Liver (tissue), 3 donors: Measurements from ENCODE around the gene PDE3B.

Experiments
- ATF3 ChIP-seq: IDR thresholded peaks from 2 replicates; pipeline ENCODE4 v1.6.1; 2016; ENCODE audit warnings: antibody characterized with exemption
- CTCF ChIP-seq: fragments of 150-350 bp; IDR thresholded peaks from 2 replicates; pipeline ENCODE4 v1.5.1; 2017; ENCODE audit warnings: improper control_type of control experiment, low read depth, low read length; ENCODE audit not compliant: missing input control
- GABPA ChIP-seq, 2 donors: IDR thresholded peaks in 1 of 2; conservative IDR thresholded peaks in 1 of 2; 2 replicates each; pipeline ENCODE4 v1.6.1; 2016; ENCODE audit warnings: antibody characterized with exemption in 2 of 2, mild to moderate bottlenecking in 1 of 2, moderate library complexity in 1 of 2
- HNF4G ChIP-seq: IDR thresholded peaks from 2 replicates; pipeline ENCODE4 v1.6.1; 2016; ENCODE audit warnings: antibody characterized with exemption
- MAX ChIP-seq: IDR thresholded peaks from 2 replicates; pipeline ENCODE4 v1.6.1; 2016; ENCODE audit warnings: antibody characterized with exemption
- RAD21 ChIP-seq, 2 donors: IDR thresholded peaks; 2 replicates each; pipeline ENCODE4 v1.6.1; 2016; ENCODE audit warnings: antibody characterized with exemption in 2 of 2, mild to moderate bottlenecking in 2 of 2
- REST ChIP-seq: IDR thresholded peaks from 2 replicates; pipeline ENCODE4 v1.6.1; 2016; ENCODE audit warnings: antibody characterized with exemption, mild to moderate bottlenecking
- RXRA ChIP-seq, 2 donors: IDR thresholded peaks; 2 replicates each; pipeline ENCODE4 v1.6.1; 2017 to 2018; ENCODE audit warnings: antibody characterized with exemption in 2 of 2, mild to moderate bottlenecking in 1 of 2
- SP1 ChIP-seq: IDR thresholded peaks from 2 replicates; pipeline ENCODE4 v1.6.1; 2018; ENCODE audit warnings: antibody characterized with exemption, mild to moderate bottlenecking
- TAF1 ChIP-seq: conservative IDR thresholded peaks from 2 replicates; pipeline ENCODE4 v1.6.1; 2016; ENCODE audit warnings: antibody characterized with exemption, mild to moderate bottlenecking
- ZBTB33 ChIP-seq: IDR thresholded peaks from 2 replicates; pipeline ENCODE4 v1.6.1; 2016; ENCODE audit warnings: antibody characterized with exemption
- donor health status: healthy.
- donor health status: healthy.

GRCh38 chr11:14672635-14673034 lies 29.0 kb downstream of the PDE3B start:
- TF ChIP-seq CTCF (no peak), MAX (no peak), REST (no peak), TAF1 (no peak), RAD21 (IDR thresholded peaks at IDR 0.05) (no peak), ATF3 (no peak), RXRA (IDR thresholded peaks at IDR 0.05) (no peak), ZBTB33 (no peak), SP1 (no peak), HNF4G (no peak), GABPA (IDR thresholded peaks at IDR 0.05 in 1 of 2, conservative IDR thresholded peaks at IDR 0.05 in 1 of 2) (no peak)
